Tibial artery (tissue), 4 donors: ENCODE measurements around the gene DSG2.

ENCODE experiments used
- DNase-seq, 2 donors: peaks; one replicate each; pipeline ENCODE4 v3.0.0-alpha.2; 2019
- H3K27ac ChIP-seq, 2 donors: fragments of 200-600 bp; sonication (generic) in 1 of 2; 1 replicate in 1 of 2; 2 replicates in 1 of 2; pipeline ENCODE4 v1.5.1; 2018 to 2019; ENCODE audit warnings: mild to moderate bottlenecking in 1 of 2
- H3K27me3 ChIP-seq, 2 donors: fragments of 200-600 bp; sonication (generic) in 1 of 2; one replicate each; pipeline versions ENCODE4 v1.5.1 to v1.6.0; 2016 to 2019
- H3K36me3 ChIP-seq, 3 donors: fragments of 200-600 bp; sonication (generic) in 2 of 3; one replicate each; pipeline ENCODE4 v1.5.1; 2016 to 2019; ENCODE audit warnings: mild to moderate bottlenecking in 2 of 3
- H3K4me1 ChIP-seq, 4 donors: fragments of 200-600 bp; sonication (generic) in 2 of 4; 1 replicate in 3 of 4; 2 replicates in 1 of 4; pipeline ENCODE4 v1.5.1; 2016 to 2019
- H3K4me3 ChIP-seq, 2 donors: fragments of 200-600 bp; sonication (generic) in 1 of 2; 1 replicate in 1 of 2; 2 replicates in 1 of 2; pipeline ENCODE4 v1.5.1; 2018 to 2019; ENCODE audit warnings: mild to moderate bottlenecking in 2 of 2
- H3K9me3 ChIP-seq, 3 donors: fragments of 200-600 bp; sonication (generic) in 1 of 3; one replicate each; pipeline ENCODE4 v1.5.1; 2016 to 2019
- CTCF ChIP-seq, 2 experiments: fragments of 200-600 bp in 1 of 2; fragments of 450-650 bp in 1 of 2; IDR thresholded peaks; one replicate each; pipeline ENCODE4 v1.5.1; 2017 to 2019; ENCODE audit warnings: antibody characterized with exemption in 2 of 2, mild to moderate bottlenecking in 1 of 2, moderate library complexity in 1 of 2
- intact Hi-C: fragments of 100-400 bp; cut with DNase I; formaldehyde crosslinking; loops from one replicate; pipeline ENCODE4 v1.15.0; 2023; ENCODE audit warnings: low total_unique reads

Gene DSG2

GRCh38 chr18:31487246-31488015 is 10.5 kb upstream of the DSG2 start:
- Histone ChIP-seq H3K27me3 (no peaks in the 10 kb centered on the region), H3K9me3 (no peaks in the 10 kb centered on the region), H3K36me3 (no peaks in the 10 kb centered on the region), H3K4me1 (no peaks in the 10 kb centered on the region), H3K4me3 (no peak overlapping the region), H3K27ac (no peak overlapping the region)
- no peak for DNase-seq
- TF ChIP-seq CTCF (IDR thresholded peaks at IDR 0.05), result no peak
- intact Hi-C loops, result no loop called here

GRCh38 chr18:31489311-31489710 is 8.7 kb upstream of the DSG2 start:
- intact Hi-C loops, result no loop called here
- Histone ChIP-seq H3K36me3 (no peaks in the 10 kb centered on the region), H3K27me3 (no peaks in the 10 kb centered on the region), H3K4me1 (no peaks in the 10 kb centered on the region), H3K4me3 (no peak overlapping the region), H3K27ac (no peak overlapping the region), H3K9me3 (no peaks in the 10 kb centered on the region)
- DNase-seq, result no peak
- no peak for TF ChIP-seq CTCF (IDR thresholded peaks at IDR 0.05)

- Histone ChIP-seq H3K27me3 (no peaks in the 10 kb centered on the region), H3K9me3 (no peaks in the 10 kb centered on the region), H3K27ac (no peak overlapping the region), H3K4me1 (no peaks in the 10 kb centered on the region), H3K4me3 (no peak overlapping the region), H3K36me3 (no peaks in the 10 kb centered on the region)
- no peak for DNase-seq
- intact Hi-C loops, result no loop called here
- TF ChIP-seq CTCF (IDR thresholded peaks at IDR 0.05), result no peak
These were observed 7.6 kb upstream of the DSG2 start for GRCh38 chr18:31490387-31490786.

GRCh38 chr18:31490833-31491232 is 7.1 kb upstream of the DSG2 start:
- no peaks in the 10 kb centered on the region for H3K4me1 ChIP-seq
- no peaks in the 10 kb centered on the region for H3K36me3 ChIP-seq
- DNase-seq, result no peak
- intact Hi-C loops, result no loop called here
- H3K9me3 ChIP-seq, result no peaks in the 10 kb centered on the region
- H3K4me3 ChIP-seq, result no peak overlapping the region
- H3K27ac ChIP-seq, result no peak overlapping the region
- TF ChIP-seq CTCF (IDR thresholded peaks at IDR 0.05), result no peak
- no peaks in the 10 kb centered on the region for H3K27me3 ChIP-seq

- intact Hi-C loops, result no loop called here
- H3K27ac ChIP-seq, result no peak overlapping the region
- no peak for TF ChIP-seq CTCF (IDR thresholded peaks at IDR 0.05)
These were observed 6.4 kb upstream of the DSG2 start for GRCh38 chr18:31491586-31491985.

More at GRCh38 chr18:31491586-31491985, 6.4 kb upstream of the DSG2 start:
- no peaks in the 10 kb centered on the region for H3K4me1 ChIP-seq
- H3K36me3 ChIP-seq, result no peaks in the 10 kb centered on the region
- no peaks in the 10 kb centered on the region for H3K27me3 ChIP-seq
- no peaks in the 10 kb centered on the region for H3K9me3 ChIP-seq
- no peak for DNase-seq
- H3K4me3 ChIP-seq, result no peak overlapping the region
